K562 (cell line): Measurements from ENCODE around the gene SPEF1. TPM values are rescaled to one million over a fixed set of nuclear protein-coding genes. Genes with fewer than 3 reads are reported as not detected.
A peak's percentile ranks its signal among the peaks of the same experiment; 100 is the strongest.

Experiments used
- EP400 ChIP-seq: fragments of 450-650 bp; IDR thresholded peaks from 2 replicates; pipeline ENCODE4 v1.6.1; 2017; ENCODE audit warnings: antibody characterized with exemption, mild to moderate bottlenecking, moderate library complexity
- HNRNPK ChIP-seq: fragments of 200-400 bp; formaldehyde crosslinking; IDR thresholded peaks from one replicate; pipeline ENCODE4 v1.6.1; 2018; ENCODE audit warnings: mild to moderate bottlenecking, low read depth, low read length; ENCODE audit not compliant: poor library complexity, severe bottlenecking
- JUNB ChIP-seq: fragments of 450-650 bp; formaldehyde crosslinking; conservative IDR thresholded peaks from 2 replicates; pipeline ENCODE4 v1.4.0; 2020; ENCODE audit warnings: mild to moderate bottlenecking
- MLLT1 ChIP-seq, 2 experiments: fragments of 450-650 bp; IDR thresholded peaks; 2 replicates each; pipeline ENCODE4 v1.6.1; 2016
- NONO ChIP-seq, 2 experiments: fragments of 200-400 bp in 1 of 2; fragments of 450-650 bp in 1 of 2; formaldehyde crosslinking in 1 of 2; IDR thresholded peaks; 2 replicates each; pipeline ENCODE4 v1.6.1; 2017; ENCODE audit warnings: low read depth in 2 of 2, mild to moderate bottlenecking in 2 of 2, moderate library complexity in 2 of 2, low read length in 1 of 2
- POLR2A ChIP-seq: fragments of 450-650 bp; conservative IDR thresholded peaks from 2 replicates; pipeline ENCODE4 v1.6.1; 2016
- RAD21 ChIP-seq, 2 experiments: fragments of 250-450 bp in 1 of 2; fragments of 450-650 bp in 1 of 2; sonication (Bioruptor Pico) in 1 of 2; formaldehyde crosslinking in 1 of 2; IDR thresholded peaks in 1 of 2; conservative IDR thresholded peaks in 1 of 2; 2 replicates each; pipeline versions ENCODE4 v1.4.0 to v1.8.0; 2020 to 2022; ENCODE audit warnings: mild to moderate bottlenecking in 2 of 2, moderate library complexity in 1 of 2
- RERE ChIP-seq: sonication (generic); formaldehyde crosslinking; IDR thresholded peaks from 2 replicates; pipeline ENCODE4 v1.8.0; 2023; ENCODE audit warnings: missing genetic modification reagents, mild to moderate bottlenecking, borderline replicate concordance
- RHOXF2B ChIP-seq: fragments of 250-450 bp; sonication (Bioruptor Pico); conservative IDR thresholded peaks from 2 replicates; pipeline ENCODE4 v1.5.1; 2021
- SFPQ ChIP-seq: fragments of 200-400 bp; formaldehyde crosslinking; IDR thresholded peaks from 2 replicates; pipeline ENCODE4 v1.6.1; 2017; ENCODE audit warnings: mild to moderate bottlenecking, low read depth, low read length, moderate library complexity
- TEAD1 ChIP-seq, 2 experiments: fragments of 450-650 bp in 1 of 2; sonication (generic) in 1 of 2; formaldehyde crosslinking; IDR thresholded peaks; 2 replicates each; pipeline versions ENCODE4 v1.4.0 to v1.8.0; 2020 to 2022; ENCODE audit warnings: mild to moderate bottlenecking in 2 of 2, missing genetic modification reagents in 1 of 2
- VEZF1 ChIP-seq: fragments of 200-800 bp; sonication (Bioruptor generic); IDR thresholded peaks from 2 replicates; pipeline ENCODE4 v1.6.1; 2017; ENCODE audit warnings: missing genetic modification characterization, missing compliant biosample characterization
- polyA plus RNA-seq, 8 experiments: library from polyadenylated mRNA; depleted of rRNA in 4 of 8; stranded (reverse) in 5 of 8; unstranded in 3 of 8; fragments of >200 nt; fragmentation: Nextera tagmentation in 2 of 8; fragmentation: Illumina TruSeq in 1 of 8; extraction: Ambion mirVana in 2 of 8; extraction: Trizol in 1 of 8; gene quantifications; 2 replicates each; pipeline versions ENCODE4 v1.2.1 to v1.2.3, GENCODE V29; 2011 to 2014; ENCODE audit warnings: inconsistent platforms in 1 of 8, missing spikeins in 1 of 8
- total RNA-seq, 7 experiments: library from RNA; depleted of rRNA in 6 of 7; stranded (reverse); fragments of >200 nt in 6 of 7; fragmentation: Illumina TruSeq in 2 of 7; extraction: Trizol in 2 of 7; gene quantifications; 2 replicates each; pipeline versions ENCODE4 v1.2.1 to v1.2.3, GENCODE V29; 2011 to 2021; ENCODE audit warnings: low replicate concordance in 1 of 7

The SPEF1 gene
- total and polyA plus RNA-seq, 9 of the 15 experiments (the other 6 are each of a cell fraction or from before 2014, with no cell fraction given), result not detected

GRCh38 chr20:3744806-3745685 lies 36.2 kb downstream of the SPEF1 start (continued):
- no peak for TF ChIP-seq MLLT1 (IDR thresholded peaks at IDR 0.05)
- peak; percentile 52 for TF ChIP-seq POLR2A
- TF ChIP-seq RHOXF2B (CRISPR knock-in tag), result no peak
- TF ChIP-seq SFPQ, result no peak
- TF ChIP-seq VEZF1 (CRISPR knock-in tag), result peak; percentile 62; the same call in 1 of the 2 replicates
- TF ChIP-seq HNRNPK, result no peak
- no peak for TF ChIP-seq NONO (IDR thresholded peaks at IDR 0.05; ENCODE audit: low read depth in 2 of 2, low read length in 1 of 2)
- no peak for TF ChIP-seq EP400
- peak in 1 of 2 experiments; percentile 44; a peak in 1 of 4 replicates for TF ChIP-seq TEAD1 (CRISPR knock-in tag; IDR thresholded peaks at IDR 0.05)
- no peak for TF ChIP-seq RERE (CRISPR knock-in tag)
- no peak for TF ChIP-seq RAD21 (CRISPR knock-in tag; conservative IDR thresholded peaks at IDR 0.05 in 1 of 2, IDR thresholded peaks at IDR 0.05 in 1 of 2)
- no peak for TF ChIP-seq JUNB
